SH-SY5Y (cell line): ENCODE results near the gene CDK6.

Experiments used
- GATA2 ChIP-seq: IDR thresholded peaks from 2 replicates; pipeline ENCODE4 v1.6.1; 2011; ENCODE audit warnings: mild to moderate bottlenecking, low read depth, low read length
- GATA3 ChIP-seq: IDR thresholded peaks from 2 replicates; pipeline ENCODE4 v1.6.1; 2011; ENCODE audit warnings: low read depth, mild to moderate bottlenecking, low read length, moderate library complexity

DNA sequence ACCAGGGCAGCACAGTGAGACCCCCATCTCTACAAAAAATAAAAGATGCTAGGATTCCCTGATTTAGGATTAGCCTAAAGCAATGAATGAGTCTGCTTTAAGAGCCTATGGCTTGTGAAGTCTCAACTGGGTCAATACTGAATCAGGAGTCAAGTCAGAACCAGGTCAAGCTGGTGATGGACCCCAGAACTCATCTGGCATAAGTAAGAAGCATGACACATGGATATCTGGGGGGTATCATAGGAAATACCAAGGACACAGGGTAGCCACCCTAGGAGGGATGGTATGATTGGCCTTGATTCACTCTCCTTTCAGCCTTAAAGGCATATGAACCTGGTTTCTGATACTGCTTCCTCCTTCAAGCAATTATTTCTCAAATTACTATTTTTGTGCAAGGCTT lies 167.8 kb downstream of the CDK6 start:
- TF ChIP-seq GATA2 = no peak
- TF ChIP-seq GATA3 = no peak
